ENCODE results near the gene DDX10.
A peak's percentile ranks its signal among the peaks of the same experiment; 100 is the strongest.

DDX10 gene

GRCh38 chr11:108680271-108680670 lies 15.4 kb downstream of the DDX10 start:
- H3K36me3 Mint-ChIP-seq = peaks cover 20% of the 10 kb centered on the region
- peaks cover 12% of the 10 kb centered on the region for H3K4me1 Mint-ChIP-seq
- no peaks in the 10 kb centered on the region for H3K27me3 Mint-ChIP-seq
- no peaks in the 10 kb centered on the region for H3K9me3 Mint-ChIP-seq
- H3K27ac Mint-ChIP-seq = no peak overlapping the region
- no peak overlapping the region for H3K4me3 Mint-ChIP-seq

- H3K4me1 Mint-ChIP-seq = peaks cover 16% of the 10 kb centered on the region
- H3K36me3 Mint-ChIP-seq = peaks cover 36% of the 10 kb centered on the region
- H3K9me3 Mint-ChIP-seq = no peaks in the 10 kb centered on the region
- no peaks in the 10 kb centered on the region for H3K27me3 Mint-ChIP-seq
- H3K27ac Mint-ChIP-seq = no peak overlapping the region
- no peak overlapping the region for H3K4me3 Mint-ChIP-seq
These were observed 20.7 kb downstream of the DDX10 start for GRCh38 chr11:108685419-108686130.

- no peak overlapping the region for H3K27ac Mint-ChIP-seq
- no peak overlapping the region for H3K4me3 Mint-ChIP-seq
- no peaks in the 10 kb centered on the region for H3K27me3 Mint-ChIP-seq
- no peaks in the 10 kb centered on the region for H3K4me1 Mint-ChIP-seq
- no peaks in the 10 kb centered on the region for H3K9me3 Mint-ChIP-seq
- peaks cover 26% of the 10 kb centered on the region for H3K36me3 Mint-ChIP-seq
These were observed 29.0 kb downstream of the DDX10 start for GRCh38 chr11:108693852-108694251.

DNA sequence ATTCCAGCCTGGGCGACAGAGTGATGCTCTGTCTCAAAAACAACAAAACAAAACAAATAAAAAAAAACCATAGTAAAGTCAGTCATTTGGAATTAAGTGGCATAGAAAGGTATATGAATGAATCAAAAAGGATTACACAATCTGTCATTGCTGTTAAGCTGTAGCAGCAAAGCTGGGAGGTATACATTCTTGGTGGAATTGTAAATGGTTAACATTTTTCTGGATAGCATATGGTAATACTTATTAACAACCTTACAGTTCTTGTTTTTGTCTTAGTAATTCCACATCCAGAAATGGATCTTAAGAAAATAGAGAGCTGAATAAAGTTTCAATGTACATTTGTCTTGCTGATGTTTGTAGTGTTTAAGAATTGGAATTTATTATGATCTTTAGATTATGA lies 30.0 kb downstream of the DDX10 start:
- H3K9me3 Mint-ChIP-seq = no peaks in the 10 kb centered on the region
- H3K27me3 Mint-ChIP-seq = no peaks in the 10 kb centered on the region
- no peak overlapping the region for H3K27ac Mint-ChIP-seq
- no peaks in the 10 kb centered on the region for H3K4me1 Mint-ChIP-seq
- no peak overlapping the region for H3K4me3 Mint-ChIP-seq
- H3K36me3 Mint-ChIP-seq = peaks cover 17% of the 10 kb centered on the region

GRCh38 chr11:108697872-108698473 lies 33.1 kb downstream of the DDX10 start:
- Mint-ChIP-seq H3K27ac (no peak overlapping the region), H3K9me3 (no peaks in the 10 kb centered on the region), H3K27me3 (no peaks in the 10 kb centered on the region), H3K4me3 (no peak overlapping the region), H3K36me3 (peaks cover 16% of the 10 kb centered on the region), H3K4me1 (no peaks in the 10 kb centered on the region)

DNA sequence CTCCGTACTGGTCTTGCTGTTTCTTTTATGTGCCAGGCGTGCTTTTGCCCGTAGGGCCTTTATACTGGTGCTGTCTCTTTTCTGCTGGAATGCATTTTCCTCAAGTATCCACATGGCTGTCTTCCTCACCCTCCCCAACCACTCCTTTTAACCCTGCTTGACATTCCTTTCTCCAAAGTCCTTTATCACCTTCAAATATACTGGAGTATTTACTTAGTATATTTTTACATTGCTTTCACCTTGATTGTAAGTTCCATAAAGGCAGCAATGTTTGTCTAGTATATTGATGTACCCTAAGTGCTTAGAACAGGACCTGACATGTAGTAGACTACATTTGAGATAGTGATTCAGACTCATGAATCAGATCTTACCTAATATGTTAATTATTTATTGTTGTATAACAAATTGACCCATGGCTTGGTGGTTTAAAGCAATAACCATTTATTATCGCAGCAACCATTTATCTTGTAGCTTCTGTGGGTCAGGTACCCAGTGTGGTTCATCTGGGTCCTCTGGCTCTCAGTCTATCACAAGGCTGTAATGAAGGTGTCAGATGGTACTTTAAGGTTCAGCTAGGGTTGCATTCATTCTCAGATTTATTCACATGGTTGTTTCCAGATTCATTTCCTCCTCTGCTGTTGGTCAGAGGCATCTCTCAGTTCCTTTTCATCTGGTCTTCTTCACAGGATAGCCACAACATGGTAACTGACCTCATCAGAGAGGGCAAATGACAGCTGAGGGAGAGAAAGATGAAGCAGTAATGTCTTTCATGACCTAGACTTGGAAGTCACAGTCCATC lies 34.2 kb downstream of the DDX10 start:
- Mint-ChIP-seq H3K36me3 (peaks cover 21% of the 10 kb centered on the region), H3K4me3 (no peak overlapping the region), H3K9me3 (no peaks in the 10 kb centered on the region), H3K4me1 (no peaks in the 10 kb centered on the region), H3K27ac (no peak overlapping the region), H3K27me3 (no peaks in the 10 kb centered on the region)

- no peak overlapping the region for H3K27ac Mint-ChIP-seq
- H3K9me3 Mint-ChIP-seq = peaks cover 7% of the 10 kb centered on the region
- H3K36me3 Mint-ChIP-seq = peaks cover 46% of the 10 kb centered on the region
- H3K4me1 Mint-ChIP-seq = no peaks in the 10 kb centered on the region
- H3K27me3 Mint-ChIP-seq = no peaks in the 10 kb centered on the region
- H3K4me3 Mint-ChIP-seq = no peak overlapping the region
These were observed 39.0 kb downstream of the DDX10 start for GRCh38 chr11:108703916-108704315.

DNA sequence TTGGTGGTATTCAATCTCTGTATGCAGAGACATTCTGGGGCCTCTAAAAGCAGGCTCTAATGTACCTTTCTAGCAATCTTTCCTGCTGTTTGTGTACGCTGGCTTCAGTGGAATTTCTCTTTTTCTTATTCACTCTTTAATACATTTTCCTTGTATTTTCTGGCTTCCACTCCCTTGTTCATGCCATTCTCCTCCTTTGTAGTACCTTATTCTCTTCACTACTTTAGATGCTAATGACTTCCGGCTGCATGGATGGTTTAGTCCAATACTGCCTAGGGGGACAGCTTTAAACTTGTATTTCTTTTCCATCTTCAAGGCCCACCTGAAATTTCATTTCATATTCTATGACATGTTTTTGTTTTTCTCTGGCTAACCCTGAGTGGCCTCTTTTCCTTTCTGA lies 40.2 kb downstream of the DDX10 start:
- Mint-ChIP-seq H3K27me3 (no peaks in the 10 kb centered on the region), H3K9me3 (peaks cover 7% of the 10 kb centered on the region), H3K4me1 (peaks cover 4% of the 10 kb centered on the region), H3K36me3 (peaks cover 54% of the 10 kb centered on the region), H3K27ac (no peak overlapping the region), H3K4me3 (no peak overlapping the region)

DNA sequence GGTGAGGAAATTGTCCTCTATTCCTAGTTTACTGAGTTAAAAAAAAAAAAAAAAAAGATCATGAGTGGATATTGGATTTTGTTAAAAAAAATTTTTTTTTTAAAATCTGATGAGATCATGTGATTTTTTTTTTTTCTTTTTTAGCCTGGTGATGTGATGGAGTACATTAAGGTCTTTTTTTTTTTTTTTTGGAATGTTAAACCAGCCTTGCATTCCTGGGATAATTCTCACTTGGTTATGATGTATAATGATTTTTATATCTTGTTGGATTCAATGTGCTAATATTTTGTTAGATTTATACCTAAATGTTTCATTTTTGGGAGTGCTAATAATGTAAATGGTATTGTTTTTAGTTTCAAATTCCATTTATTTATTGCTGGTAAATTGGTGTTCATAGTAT lies 43.3 kb downstream of the DDX10 start:
- Mint-ChIP-seq H3K27ac (no peak overlapping the region), H3K4me3 (no peak overlapping the region), H3K36me3 (peaks cover 66% of the 10 kb centered on the region), H3K27me3 (no peaks in the 10 kb centered on the region), H3K9me3 (peaks cover 7% of the 10 kb centered on the region), H3K4me1 (peaks cover 9% of the 10 kb centered on the region)

GRCh38 chr11:108709741-108710140 lies 44.9 kb downstream of the DDX10 start:
- Mint-ChIP-seq H3K4me1 (peaks cover 19% of the 10 kb centered on the region), H3K27ac (peak overlapping the region; percentile 71), H3K4me3 (no peak overlapping the region), H3K36me3 (peaks cover 62% of the 10 kb centered on the region), H3K27me3 (no peaks in the 10 kb centered on the region), H3K9me3 (peaks cover 7% of the 10 kb centered on the region)

- H3K4me1 Mint-ChIP-seq = peaks cover 19% of the 10 kb centered on the region
- H3K9me3 Mint-ChIP-seq = no peaks in the 10 kb centered on the region
- no peaks in the 10 kb centered on the region for H3K27me3 Mint-ChIP-seq
- H3K36me3 Mint-ChIP-seq = peaks cover 48% of the 10 kb centered on the region
- peak overlapping the region; percentile 23 for H3K4me3 Mint-ChIP-seq
- peak overlapping the region; percentile 64 for H3K27ac Mint-ChIP-seq
These were observed 48.4 kb downstream of the DDX10 start for GRCh38 chr11:108713076-108713790.

DNA sequence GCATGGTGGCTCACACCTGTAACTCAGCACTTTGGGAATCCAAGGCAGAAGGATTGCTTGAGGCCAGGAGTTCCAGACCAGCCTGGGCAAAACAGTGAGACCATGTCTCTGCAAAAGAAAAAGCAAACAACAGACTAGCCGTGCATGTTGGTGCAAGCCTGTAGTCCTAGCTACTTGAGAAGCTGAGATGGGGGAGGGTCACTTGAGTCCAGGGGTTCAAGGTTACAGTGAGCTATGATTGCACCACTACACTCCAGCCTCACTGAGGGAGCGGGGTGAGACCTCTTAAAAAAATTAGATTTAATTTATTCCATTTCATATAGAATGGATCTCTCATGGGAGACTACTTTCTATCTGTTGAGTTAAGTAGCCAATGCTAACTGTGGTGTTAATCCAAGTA lies 50.4 kb downstream of the DDX10 start:
- no peak overlapping the region for H3K4me3 Mint-ChIP-seq
- H3K36me3 Mint-ChIP-seq = peaks cover 46% of the 10 kb centered on the region
- no peak overlapping the region for H3K27ac Mint-ChIP-seq
- H3K27me3 Mint-ChIP-seq = no peaks in the 10 kb centered on the region
- H3K4me1 Mint-ChIP-seq = peaks cover 15% of the 10 kb centered on the region
- H3K9me3 Mint-ChIP-seq = no peaks in the 10 kb centered on the region

DNA sequence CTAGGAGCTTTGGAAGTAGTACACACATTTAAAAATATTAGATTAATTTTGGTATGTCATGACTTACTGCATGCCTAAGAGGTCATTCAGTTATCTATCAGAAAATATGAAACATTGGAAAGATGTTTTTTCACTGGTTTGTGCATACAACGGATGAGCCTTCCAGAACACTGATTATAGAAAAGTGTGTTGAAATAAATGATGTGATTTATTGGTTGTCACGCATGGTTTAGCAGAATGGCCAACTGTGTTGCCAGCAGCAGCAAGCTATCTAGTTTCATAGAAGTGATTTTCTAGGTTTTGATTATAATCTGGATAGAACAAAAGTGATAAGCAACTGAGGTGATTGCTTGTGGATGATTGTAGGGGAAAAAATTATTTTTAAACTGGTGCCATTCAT lies 53.6 kb downstream of the DDX10 start:
- H3K36me3 Mint-ChIP-seq = peaks cover 45% of the 10 kb centered on the region
- no peak overlapping the region for H3K27ac Mint-ChIP-seq
- no peaks in the 10 kb centered on the region for H3K9me3 Mint-ChIP-seq
- no peaks in the 10 kb centered on the region for H3K27me3 Mint-ChIP-seq
- peaks cover 7% of the 10 kb centered on the region for H3K4me1 Mint-ChIP-seq
- H3K4me3 Mint-ChIP-seq = no peak overlapping the region

GRCh38 chr11:108724974-108725689 lies 60.3 kb downstream of the DDX10 start:
- Mint-ChIP-seq H3K27ac (no peak overlapping the region), H3K4me3 (no peak overlapping the region), H3K27me3 (no peaks in the 10 kb centered on the region), H3K36me3 (peaks cover 46% of the 10 kb centered on the region), H3K4me1 (peaks cover 38% of the 10 kb centered on the region), H3K9me3 (no peaks in the 10 kb centered on the region)
